Measurements from ENCODE around the gene ABCA4.

Gene ABCA4

DNA sequence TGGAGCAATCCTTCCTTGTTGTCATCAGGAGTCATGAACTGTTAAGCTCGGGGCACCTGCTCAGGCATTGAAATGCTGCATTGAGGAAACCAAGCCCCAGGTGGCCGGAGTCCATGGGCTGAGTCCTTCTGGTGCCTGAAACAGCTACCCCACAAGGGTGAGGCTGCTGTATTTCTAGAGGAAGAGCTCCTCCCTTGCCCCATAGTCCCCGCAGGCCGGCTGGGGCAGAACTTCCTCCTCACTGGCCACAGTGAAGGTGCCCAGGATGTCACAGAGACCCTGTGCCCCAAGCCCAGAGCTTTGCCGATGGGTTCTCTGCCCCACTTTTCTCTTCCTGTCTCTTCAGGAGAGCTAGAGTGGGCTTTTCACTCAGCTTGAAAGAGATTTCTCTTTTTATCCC lies 130.9 kb downstream of the ABCA4 start:
- Histone ChIP-seq H3K27me3 (ENCODE audit: control insufficient read depth, insufficient read depth, low read length) (no peaks in the 10 kb centered on the region), H3K4me3 (ENCODE audit: low read depth, low read length) (no peak overlapping the region), H3K4me2 (ENCODE audit: low read length) (no peak overlapping the region), H3K9ac (no peak overlapping the region), H3K79me2 (no peaks in the 10 kb centered on the region), H3K27ac (no peak overlapping the region), H2AFZ (no peak overlapping the region), H3K9me3 (ENCODE audit: control insufficient read depth, low read length) (no peaks in the 10 kb centered on the region), H3K36me3 (ENCODE audit: control insufficient read depth, insufficient read depth, low read length) (no peaks in the 10 kb centered on the region), H3K4me1 (peaks cover 10% of the 10 kb centered on the region)
- TF ChIP-seq, protein P1, sequence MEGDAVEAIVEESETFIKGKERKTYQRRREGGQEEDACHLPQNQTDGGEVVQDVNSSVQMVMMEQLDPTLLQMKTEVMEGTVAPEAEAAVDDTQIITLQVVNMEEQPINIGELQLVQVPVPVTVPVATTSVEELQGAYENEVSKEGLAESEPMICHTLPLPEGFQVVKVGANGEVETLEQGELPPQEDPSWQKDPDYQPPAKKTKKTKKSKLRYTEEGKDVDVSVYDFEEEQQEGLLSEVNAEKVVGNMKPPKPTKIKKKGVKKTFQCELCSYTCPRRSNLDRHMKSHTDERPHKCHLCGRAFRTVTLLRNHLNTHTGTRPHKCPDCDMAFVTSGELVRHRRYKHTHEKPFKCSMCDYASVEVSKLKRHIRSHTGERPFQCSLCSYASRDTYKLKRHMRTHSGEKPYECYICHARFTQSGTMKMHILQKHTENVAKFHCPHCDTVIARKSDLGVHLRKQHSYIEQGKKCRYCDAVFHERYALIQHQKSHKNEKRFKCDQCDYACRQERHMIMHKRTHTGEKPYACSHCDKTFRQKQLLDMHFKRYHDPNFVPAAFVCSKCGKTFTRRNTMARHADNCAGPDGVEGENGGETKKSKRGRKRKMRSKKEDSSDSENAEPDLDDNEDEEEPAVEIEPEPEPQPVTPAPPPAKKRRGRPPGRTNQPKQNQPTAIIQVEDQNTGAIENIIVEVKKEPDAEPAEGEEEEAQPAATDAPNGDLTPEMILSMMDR (IDR thresholded peaks at IDR 0.05), result no peak

DNA sequence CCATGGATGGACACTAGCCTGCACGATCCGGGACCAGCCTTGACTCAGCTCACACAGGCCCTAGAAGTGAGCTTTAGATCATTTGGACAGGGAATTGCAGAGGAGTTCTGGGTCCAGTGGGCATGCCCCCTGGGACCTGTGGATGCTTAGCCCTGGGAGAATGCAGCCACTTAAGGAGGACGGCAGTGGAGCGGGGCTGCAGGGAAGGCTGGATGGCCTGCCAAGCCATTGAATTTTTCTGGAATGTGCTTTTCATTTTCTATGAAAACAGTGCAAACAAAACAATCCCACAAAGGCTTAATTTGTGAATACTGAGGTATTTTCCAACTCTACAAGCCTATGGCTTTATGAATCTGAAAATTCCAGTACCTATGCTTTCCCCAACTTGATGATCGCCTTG lies 131.3 kb downstream of the ABCA4 start:
- no peaks in the 10 kb centered on the region for H3K79me2 ChIP-seq
- H3K36me3 ChIP-seq (ENCODE audit: control insufficient read depth, insufficient read depth, low read length), result no peaks in the 10 kb centered on the region
- H3K4me2 ChIP-seq (ENCODE audit: low read length), result no peak overlapping the region
- no peak overlapping the region for H3K4me3 ChIP-seq (ENCODE audit: low read depth, low read length)
- H3K4me1 ChIP-seq, result peaks cover 10% of the 10 kb centered on the region
- no peak overlapping the region for H2AFZ ChIP-seq
- H3K9ac ChIP-seq, result no peak overlapping the region
- TF ChIP-seq, protein P1 (IDR thresholded peaks at IDR 0.05), result no peak
- peak overlapping the region; percentile 39 for H3K27ac ChIP-seq
- no peaks in the 10 kb centered on the region for H3K9me3 ChIP-seq (ENCODE audit: control insufficient read depth, low read length)
- no peaks in the 10 kb centered on the region for H3K27me3 ChIP-seq (ENCODE audit: control insufficient read depth, insufficient read depth, low read length)

DNA sequence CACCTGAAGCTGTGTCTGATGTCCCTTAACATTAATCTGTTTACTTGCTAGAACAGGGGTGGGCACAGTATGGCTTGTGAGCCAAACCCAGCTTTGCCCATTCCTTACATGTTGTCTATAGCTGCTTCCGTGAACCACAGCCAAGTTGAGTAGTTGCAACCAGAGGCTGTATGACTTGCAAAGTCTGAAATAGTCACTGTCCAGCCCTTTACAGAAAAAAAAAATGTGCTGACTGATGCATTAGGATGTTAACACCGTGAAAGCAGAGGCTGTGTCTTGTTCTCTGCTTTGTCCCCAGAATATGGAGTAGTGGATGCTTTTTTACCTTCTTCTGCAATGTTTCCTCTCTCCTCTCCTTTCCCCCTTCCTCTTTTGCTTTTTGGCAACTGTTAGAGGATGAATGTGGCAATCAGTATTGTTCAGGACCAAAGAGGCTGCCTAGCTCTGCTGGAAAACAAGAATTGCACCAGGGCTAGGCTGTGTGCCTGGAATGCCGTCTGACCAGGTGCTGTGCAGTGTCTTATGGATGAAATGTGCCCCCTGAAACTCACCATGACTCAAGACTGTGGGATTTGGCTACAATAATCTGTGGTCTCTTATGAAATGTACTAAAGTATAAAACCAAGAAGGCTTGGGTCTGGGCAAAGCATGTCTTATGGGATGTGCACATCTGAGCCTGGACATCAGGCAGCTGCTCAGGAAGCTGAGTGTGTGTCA lies 132.2 kb downstream of the ABCA4 start:
- no peaks in the 10 kb centered on the region for H3K9me3 ChIP-seq (ENCODE audit: control insufficient read depth, low read length)
- H3K4me3 ChIP-seq (ENCODE audit: low read depth, low read length), result peak overlapping the region; percentile 21
- peaks cover 10% of the 10 kb centered on the region for H3K4me1 ChIP-seq
- no peak overlapping the region for H3K9ac ChIP-seq
- peak overlapping the region; percentile 53 for H2AFZ ChIP-seq
- H3K27ac ChIP-seq, result peak overlapping the region; percentile 39
- TF ChIP-seq, protein P1 (IDR thresholded peaks at IDR 0.05), result no peak
- H3K4me2 ChIP-seq (ENCODE audit: low read length), result peak overlapping the region; percentile 67
- H3K79me2 ChIP-seq, result no peaks in the 10 kb centered on the region
- H3K27me3 ChIP-seq (ENCODE audit: control insufficient read depth, insufficient read depth, low read length), result no peaks in the 10 kb centered on the region
- no peaks in the 10 kb centered on the region for H3K36me3 ChIP-seq (ENCODE audit: control insufficient read depth, insufficient read depth, low read length)

DNA sequence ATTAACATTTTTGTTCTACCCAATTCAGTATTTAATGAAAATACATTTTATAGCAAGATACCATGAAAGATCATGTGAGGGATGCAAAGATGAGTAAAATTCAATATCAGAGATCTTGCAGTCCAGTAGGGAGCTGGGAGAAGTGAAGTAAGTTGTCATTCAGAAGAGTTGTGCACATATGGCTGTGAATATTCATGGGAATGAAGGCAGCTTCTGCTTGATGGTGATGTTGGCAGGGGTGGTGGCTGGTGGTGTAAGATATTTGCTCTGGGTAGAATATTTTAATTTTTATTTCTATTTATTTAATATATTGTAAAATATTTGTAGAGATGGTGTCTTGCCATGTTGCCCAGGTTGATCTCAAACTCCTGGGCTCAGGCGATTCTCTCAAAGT lies 139.7 kb downstream of the ABCA4 start:
- TF ChIP-seq, protein P1 (IDR thresholded peaks at IDR 0.05), result no peak
- no peaks in the 10 kb centered on the region for H3K36me3 ChIP-seq (ENCODE audit: control insufficient read depth, insufficient read depth, low read length)

More for the DNA sequence above, 139.7 kb downstream of the ABCA4 start:
- Histone ChIP-seq H3K4me1 (no peaks in the 10 kb centered on the region), H3K9me3 (ENCODE audit: control insufficient read depth, low read length) (no peaks in the 10 kb centered on the region), H3K27ac (no peak overlapping the region), H3K4me2 (ENCODE audit: low read length) (no peak overlapping the region), H3K9ac (no peak overlapping the region), H3K4me3 (ENCODE audit: low read depth, low read length) (no peak overlapping the region), H2AFZ (no peak overlapping the region), H3K27me3 (ENCODE audit: control insufficient read depth, insufficient read depth, low read length) (no peaks in the 10 kb centered on the region), H3K79me2 (no peaks in the 10 kb centered on the region)
